SJSA1 (cell line): Measurements from ENCODE around the gene TXLNB. TPM values are rescaled to one million over a fixed set of nuclear protein-coding genes. Genes with fewer than 3 reads are reported as not detected.

Experiments used
- DNase-seq, 2 experiments: peaks; one replicate each; pipeline ENCODE4 v3.0.0-alpha.2; 2015 to 2020; ENCODE audit warnings: low spot score in 2 of 2, low read depth in 1 of 2
- H3K27ac ChIP-seq: fragments of 250-450 bp; sonication (Bioruptor Pico); 2 replicates; pipeline ENCODE4 v1.5.1; 2020; ENCODE audit warnings: mild to moderate bottlenecking, moderate library complexity
- H3K27me3 ChIP-seq: fragments of 250-450 bp; sonication (Bioruptor Pico); replicated peaks from 2 replicates; pipeline ENCODE4 v1.5.1; 2020; ENCODE audit warnings: mild to moderate bottlenecking, moderate library complexity
- H3K36me3 ChIP-seq: fragments of 250-450 bp; sonication (Bioruptor Pico); 2 replicates; pipeline ENCODE4 v1.5.1; 2020; ENCODE audit warnings: mild to moderate bottlenecking
- H3K4me1 ChIP-seq: fragments of 250-450 bp; sonication (Bioruptor Pico); replicated peaks from 2 replicates; pipeline ENCODE4 v1.6.1; 2021; ENCODE audit warnings: mild to moderate bottlenecking
- H3K4me3 ChIP-seq: fragments of 250-450 bp; sonication (Bioruptor Pico); 2 replicates; pipeline ENCODE4 v1.5.1; 2020; ENCODE audit warnings: mild to moderate bottlenecking
- H3K9me3 ChIP-seq: fragments of 250-450 bp; sonication (Bioruptor Pico); replicated peaks from 2 replicates; pipeline ENCODE4 v1.5.1; 2020; ENCODE audit warnings: mild to moderate bottlenecking
- total RNA-seq: library from RNA; depleted of rRNA; stranded (reverse); fragments of >200 nt; shearing (Covaris generic); gene quantifications from 2 replicates; pipeline ENCODE4 v1.2.3, GENCODE V29; 2014

The TXLNB gene
- total RNA-seq, 1 experiment from 2014 or later, result not detected

- no peak for DNase-seq
- H3K4me3 ChIP-seq, result no peak overlapping the region
- no peaks in the 10 kb centered on the region for H3K36me3 ChIP-seq
- H3K27me3 ChIP-seq, result no peaks in the 10 kb centered on the region
- H3K9me3 ChIP-seq, result no peaks in the 10 kb centered on the region
- no peak overlapping the region for H3K27ac ChIP-seq
- peaks cover 9% of the 10 kb centered on the region; the same call in 1 of the 2 replicates for H3K4me1 ChIP-seq
Measured at GRCh38 chr6:139275279-139276055, 16.3 kb downstream of the TXLNB start.

- H3K4me1 ChIP-seq, result peaks cover 9% of the 10 kb centered on the region; the same call in 1 of the 2 replicates
- H3K9me3 ChIP-seq, result no peaks in the 10 kb centered on the region
- peak overlapping the region; percentile 23; the same call in 1 of the 2 replicates for H3K27ac ChIP-seq
- peak; percentile 56 to 59 for DNase-seq
- H3K36me3 ChIP-seq, result no peaks in the 10 kb centered on the region
- H3K4me3 ChIP-seq, result no peak overlapping the region
- H3K27me3 ChIP-seq, result no peaks in the 10 kb centered on the region
Measured at GRCh38 chr6:139271056-139271455, 20.7 kb downstream of the TXLNB start.

GRCh38 chr6:139270249-139270648, 21.5 kb downstream of the TXLNB start:
- Histone ChIP-seq H3K27ac (no peak overlapping the region), H3K4me3 (no peak overlapping the region), H3K27me3 (no peaks in the 10 kb centered on the region), H3K36me3 (no peaks in the 10 kb centered on the region), H3K4me1 (peaks cover 9% of the 10 kb centered on the region; the same call in 1 of the 2 replicates), H3K9me3 (no peaks in the 10 kb centered on the region)
- DNase-seq, result no peak

GRCh38 chr6:139265512-139266190, 26.1 kb downstream of the TXLNB start:
- Histone ChIP-seq H3K9me3 (no peaks in the 10 kb centered on the region), H3K36me3 (no peaks in the 10 kb centered on the region), H3K4me3 (no peak overlapping the region), H3K27ac (no peak overlapping the region), H3K4me1 (0 out of 2 replicates have a peak, but pooled peaks cover under 1% of the 10 kb centered on the region), H3K27me3 (no peaks in the 10 kb centered on the region)
- no peak for DNase-seq

DNA sequence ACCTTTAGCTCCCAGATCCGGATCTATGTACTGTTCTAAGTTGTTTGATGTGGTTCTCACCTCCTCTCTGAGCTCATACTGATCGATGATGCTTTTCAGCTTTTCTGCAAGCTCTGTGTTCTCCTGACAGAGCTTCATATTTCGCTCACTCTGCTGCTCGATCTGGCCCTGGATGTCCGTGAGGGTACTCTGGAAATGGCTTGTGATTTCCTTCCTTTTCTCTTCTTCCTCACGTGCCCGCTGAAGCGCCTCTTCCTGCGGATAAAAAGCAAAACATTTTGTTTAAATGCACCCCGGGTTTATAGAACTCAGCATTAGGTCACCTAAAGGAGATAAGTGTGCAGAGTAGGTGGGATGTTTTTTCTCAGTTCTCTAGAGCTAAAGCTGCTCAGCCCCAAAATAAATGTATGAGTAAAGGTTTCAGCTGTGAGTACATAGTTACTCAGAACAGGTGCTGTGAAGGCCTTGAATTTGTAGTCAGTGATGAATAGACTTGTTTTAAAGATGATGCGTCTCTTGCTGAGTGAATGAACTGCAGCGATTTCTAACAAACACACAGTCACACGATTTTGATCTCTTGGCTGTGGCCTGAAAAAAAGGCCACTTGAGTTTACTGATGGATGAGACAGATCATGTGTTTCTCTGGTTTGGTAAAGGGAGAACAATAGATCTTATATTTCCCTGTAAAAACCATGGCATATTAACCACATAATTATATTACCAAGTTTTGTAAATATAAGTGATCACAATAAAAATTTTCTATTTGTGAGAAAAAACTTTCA, 29.1 kb downstream of the TXLNB start:
- H3K4me1 ChIP-seq, result no peaks in the 10 kb centered on the region
- H3K4me3 ChIP-seq, result no peak overlapping the region
- H3K27ac ChIP-seq, result no peak overlapping the region
- no peaks in the 10 kb centered on the region for H3K9me3 ChIP-seq
- no peaks in the 10 kb centered on the region for H3K36me3 ChIP-seq
- DNase-seq, result no peak
- no peaks in the 10 kb centered on the region for H3K27me3 ChIP-seq

GRCh38 chr6:139257821-139258398, 33.9 kb downstream of the TXLNB start:
- Histone ChIP-seq H3K27ac (no peak overlapping the region), H3K36me3 (no peaks in the 10 kb centered on the region), H3K4me1 (no peaks in the 10 kb centered on the region), H3K27me3 (no peaks in the 10 kb centered on the region), H3K4me3 (no peak overlapping the region), H3K9me3 (no peaks in the 10 kb centered on the region)
- DNase-seq, result no peak

- Histone ChIP-seq H3K4me1 (no peaks in the 10 kb centered on the region), H3K27me3 (no peaks in the 10 kb centered on the region), H3K36me3 (no peaks in the 10 kb centered on the region), H3K27ac (no peak overlapping the region), H3K4me3 (no peak overlapping the region), H3K9me3 (no peaks in the 10 kb centered on the region)
- no peak for DNase-seq
Measured at GRCh38 chr6:139257291-139257690, 34.5 kb downstream of the TXLNB start.

GRCh38 chr6:139256087-139256486, 35.7 kb downstream of the TXLNB start:
- Histone ChIP-seq H3K4me3 (no peak overlapping the region), H3K9me3 (no peaks in the 10 kb centered on the region), H3K36me3 (no peaks in the 10 kb centered on the region), H3K27ac (no peak overlapping the region), H3K4me1 (no peaks in the 10 kb centered on the region), H3K27me3 (no peaks in the 10 kb centered on the region)
- DNase-seq, result no peak

- Histone ChIP-seq H3K27me3 (no peaks in the 10 kb centered on the region), H3K4me3 (no peak overlapping the region), H3K36me3 (no peaks in the 10 kb centered on the region), H3K27ac (no peak overlapping the region), H3K9me3 (no peaks in the 10 kb centered on the region), H3K4me1 (no peaks in the 10 kb centered on the region)
- no peak for DNase-seq
Measured at GRCh38 chr6:139254196-139254595, 37.6 kb downstream of the TXLNB start.

DNA sequence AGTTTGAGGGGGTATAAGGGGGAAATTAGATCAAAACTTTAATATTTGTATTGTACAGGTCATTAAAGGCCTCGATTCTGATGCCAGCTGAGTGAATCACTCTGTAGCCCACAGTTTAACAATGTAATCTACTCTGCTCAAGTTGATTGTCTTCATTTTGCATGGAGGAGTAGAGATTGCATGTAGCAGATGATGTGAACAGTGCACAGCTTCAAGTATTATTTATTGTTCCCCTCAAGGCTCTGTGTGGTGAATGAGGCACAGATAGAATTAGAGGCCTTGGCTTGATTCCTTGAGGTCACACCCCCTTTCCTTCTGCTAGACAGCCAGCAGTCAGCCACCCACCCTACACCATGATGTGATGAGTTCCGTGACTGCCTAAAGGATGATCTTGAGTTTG, 38.1 kb downstream of the TXLNB start:
- no peak for DNase-seq
- H3K27ac ChIP-seq, result no peak overlapping the region
- no peaks in the 10 kb centered on the region for H3K4me1 ChIP-seq
- no peaks in the 10 kb centered on the region for H3K27me3 ChIP-seq
- H3K4me3 ChIP-seq, result no peak overlapping the region
- H3K36me3 ChIP-seq, result no peaks in the 10 kb centered on the region
- H3K9me3 ChIP-seq, result no peaks in the 10 kb centered on the region

DNA sequence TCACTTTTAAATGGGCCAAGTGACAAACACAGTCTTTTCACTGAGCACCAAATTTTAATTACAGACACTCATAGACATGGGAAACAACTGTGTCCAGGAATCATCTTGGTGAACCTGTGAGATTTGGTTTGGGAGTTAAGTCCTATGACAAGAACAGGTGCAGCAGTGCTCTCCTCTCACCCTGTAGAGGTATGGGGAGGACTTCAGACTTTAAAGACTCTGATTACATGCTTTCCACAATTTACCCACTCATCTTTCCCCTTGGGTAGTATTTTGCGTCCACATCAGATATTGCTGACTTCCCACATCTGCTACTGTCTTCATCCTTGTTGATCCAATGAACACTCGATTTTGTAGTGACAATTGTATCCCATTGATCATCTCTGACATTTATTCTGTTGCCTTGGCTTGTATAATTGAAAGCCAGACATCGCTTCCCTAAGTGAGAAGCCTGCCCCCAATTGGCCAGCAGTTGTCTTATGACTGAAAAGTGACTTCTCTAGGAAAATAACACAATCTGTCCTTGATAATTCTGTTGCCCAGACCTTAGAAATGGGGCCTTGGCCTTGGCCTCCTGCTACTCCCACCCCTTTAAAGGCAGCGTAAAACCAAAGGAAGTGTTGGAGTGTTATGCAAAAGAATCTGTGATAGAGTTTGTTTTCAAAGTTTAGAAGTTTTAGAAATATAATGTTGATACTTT, 40.0 kb downstream of the TXLNB start:
- DNase-seq, result no peak

DNA sequence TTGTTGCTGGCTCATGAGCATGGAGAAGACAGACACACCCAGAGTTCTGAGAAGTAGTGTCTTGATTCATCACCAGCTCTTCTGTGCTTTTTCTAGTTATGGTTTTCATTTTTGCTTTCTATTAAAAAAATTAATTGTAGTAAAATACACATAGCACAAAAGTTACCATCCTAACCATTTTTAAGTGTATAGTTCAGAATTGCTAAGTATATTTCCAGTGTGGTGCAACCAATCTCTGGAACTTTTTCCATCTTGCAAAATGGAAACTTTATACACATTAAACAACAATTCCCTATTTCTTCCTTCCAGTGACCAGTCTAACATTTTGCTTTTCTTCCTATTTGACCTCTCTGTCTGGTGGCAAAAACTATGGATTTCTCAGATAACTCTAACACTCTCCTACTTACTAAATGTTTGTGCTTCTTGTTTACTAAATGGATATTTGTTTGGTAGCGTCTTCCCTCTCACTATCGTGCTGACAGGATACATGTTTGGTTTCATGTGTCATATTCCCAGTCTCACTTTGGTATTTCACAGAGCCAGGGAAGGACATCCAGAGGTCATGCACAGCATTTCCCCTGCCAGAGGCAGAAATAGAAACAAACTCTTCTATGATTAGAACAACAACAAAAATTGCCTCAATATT, 40.6 kb downstream of the TXLNB start:
- H3K36me3 ChIP-seq, result no peaks in the 10 kb centered on the region
- H3K4me3 ChIP-seq, result no peak overlapping the region
- no peak overlapping the region for H3K27ac ChIP-seq
- no peaks in the 10 kb centered on the region for H3K27me3 ChIP-seq
- no peaks in the 10 kb centered on the region for H3K4me1 ChIP-seq
- no peaks in the 10 kb centered on the region for H3K9me3 ChIP-seq
- DNase-seq, result no peak

More for the DNA sequence above, 40.0 kb downstream of the TXLNB start:
- no peak overlapping the region for H3K4me3 ChIP-seq
- H3K27me3 ChIP-seq, result no peaks in the 10 kb centered on the region
- no peaks in the 10 kb centered on the region for H3K36me3 ChIP-seq
- no peaks in the 10 kb centered on the region for H3K9me3 ChIP-seq
- H3K4me1 ChIP-seq, result no peaks in the 10 kb centered on the region
- no peak overlapping the region for H3K27ac ChIP-seq
